GM23338 (cell line): ENCODE measurements around the gene CWC27. TPM values are rescaled to one million over a fixed set of nuclear protein-coding genes. Genes with fewer than 3 reads are reported as not detected.

ENCODE experiments used
- ATAC-seq: fragments of 200-7000 bp; cut with Tn5 transposase; 3 replicates; pipeline ENCODE4 v1.9.1; 2020
- DNase-seq: peaks from one replicate; pipeline ENCODE4 v3.0.0-alpha.2; 2015; ENCODE audit warnings: low spot score
- H2AFZ ChIP-seq: fragments of 200-600 bp; sonication (generic); 2 replicates; pipeline ENCODE4 v1.8.0; 2016; ENCODE audit warnings: antibody characterized with exemption, mild to moderate bottlenecking, moderate library complexity
- H3F3A ChIP-seq: fragments of 200-600 bp; sonication (generic); replicated peaks from 2 replicates; pipeline ENCODE4 v1.8.0; 2017; ENCODE audit warnings: antibody characterized with exemption, mixed run types, low read depth
- H3K27ac ChIP-seq: fragments of 200-600 bp; sonication (generic); 2 replicates; pipeline ENCODE4 v1.6.1; 2016; ENCODE audit warnings: low read depth
- H3K27me3 ChIP-seq: fragments of 200-600 bp; sonication (generic); 2 replicates; pipeline ENCODE4 v1.8.0; 2016; ENCODE audit warnings: mild to moderate bottlenecking, mixed run types, moderate library complexity; ENCODE audit not compliant: insufficient read depth
- H3K36me3 ChIP-seq: fragments of 200-600 bp; sonication (generic); 2 replicates; pipeline ENCODE4 v1.8.0; 2016; ENCODE audit warnings: mild to moderate bottlenecking; ENCODE audit not compliant: insufficient read depth
- H3K4me1 ChIP-seq: fragments of 200-600 bp; sonication (generic); 2 replicates; pipeline ENCODE4 v1.8.0; 2016; ENCODE audit warnings: mild to moderate bottlenecking, moderate library complexity; ENCODE audit not compliant: insufficient read depth
- H3K4me2 ChIP-seq: fragments of 200-600 bp; sonication (generic); 2 replicates; pipeline ENCODE4 v1.7.1; 2017; ENCODE audit warnings: mixed run types
- H3K4me3 ChIP-seq: fragments of 200-600 bp; sonication (generic); 2 replicates; pipeline ENCODE4 v1.6.1; 2016; ENCODE audit warnings: mixed run types
- H3K79me2 ChIP-seq: fragments of 200-600 bp; sonication (generic); replicated peaks from 2 replicates; pipeline ENCODE4 v1.8.0; 2017; ENCODE audit warnings: mild to moderate bottlenecking; ENCODE audit not compliant: insufficient read depth
- H3K9me2 ChIP-seq: fragments of 200-600 bp; sonication (generic); 2 replicates; pipeline ENCODE4 v1.8.0; 2017; ENCODE audit not compliant: insufficient read depth
- H4K20me1 ChIP-seq: fragments of 200-600 bp; sonication (generic); replicated peaks from 2 replicates; pipeline ENCODE4 v1.8.0; 2017; ENCODE audit warnings: mild to moderate bottlenecking; ENCODE audit not compliant: insufficient read depth
- H3K27ac Mint-ChIP-seq: 2 replicates; pipeline ENCODE4 v1.8.0; 2020; ENCODE audit warnings: inconsistent platforms, mild to moderate bottlenecking, moderate library complexity, mixed read lengths
- H3K27me3 Mint-ChIP-seq: 3 replicates; pipeline ENCODE4 v1.8.0; 2022; ENCODE audit warnings: low read depth, mild to moderate bottlenecking, moderate library complexity, mixed read lengths, inconsistent platforms; ENCODE audit not compliant: insufficient read depth, poor library complexity
- H3K36me3 Mint-ChIP-seq: 3 replicates; pipeline ENCODE4 v1.8.0; 2021; ENCODE audit warnings: low read depth, mild to moderate bottlenecking, inconsistent platforms, moderate library complexity, mixed read lengths
- H3K4me1 Mint-ChIP-seq: 3 replicates; pipeline ENCODE4 v1.8.0; 2020; ENCODE audit warnings: mild to moderate bottlenecking, inconsistent platforms, mixed read lengths
- H3K4me3 Mint-ChIP-seq: 3 replicates; pipeline ENCODE4 v1.8.0; 2021; ENCODE audit warnings: moderate library complexity, mild to moderate bottlenecking, inconsistent platforms, mixed read lengths
- H3K9me3 Mint-ChIP-seq: 3 replicates; pipeline ENCODE4 v1.8.0; 2020; ENCODE audit warnings: moderate library complexity, mild to moderate bottlenecking, inconsistent platforms, mixed read lengths
- CREB1 ChIP-seq: fragments of 250-450 bp; sonication (Bioruptor Pico); IDR thresholded peaks from 2 replicates; pipeline ENCODE4 v1.5.0; 2020; ENCODE audit warnings: low read depth, mild to moderate bottlenecking, moderate library complexity
- CTCF ChIP-seq, 2 experiments: fragments of 200-600 bp in 1 of 2; sonication (generic) in 1 of 2; conservative IDR thresholded peaks; 2 replicates each; pipeline versions ENCODE4 v1.5.1 to v1.6.1; 2016 to 2017; ENCODE audit warnings: antibody characterized with exemption in 2 of 2, low read depth in 2 of 2, mild to moderate bottlenecking in 2 of 2, moderate library complexity in 1 of 2
- EZH2 ChIP-seq: fragments of 200-600 bp; sonication (generic); IDR thresholded peaks from one replicate; pipeline ENCODE4 v1.8.0; 2017; ENCODE audit warnings: antibody characterized with exemption, mild to moderate bottlenecking, low read depth; ENCODE audit not compliant: unreplicated experiment
- EZH2phosphoT487 ChIP-seq: fragments of 200-600 bp; sonication (generic); IDR thresholded peaks from one replicate; pipeline ENCODE4 v1.8.1; 2018; ENCODE audit warnings: antibody characterized with exemption; ENCODE audit not compliant: unreplicated experiment
- JUNB ChIP-seq: IDR thresholded peaks from one replicate; pipeline ENCODE4 v1.6.1; 2016; ENCODE audit warnings: antibody characterized with exemption; ENCODE audit not compliant: unreplicated experiment
- NANOG ChIP-seq: IDR thresholded peaks from 2 replicates; pipeline ENCODE4 v1.6.1; 2016; ENCODE audit warnings: antibody characterized with exemption, borderline replicate concordance
- POLR2AphosphoS5 ChIP-seq: IDR thresholded peaks from 2 replicates; pipeline ENCODE4 v1.6.1; 2016; ENCODE audit warnings: antibody characterized with exemption, low read depth
- REST ChIP-seq: IDR thresholded peaks from one replicate; pipeline ENCODE4 v1.6.1; 2018; ENCODE audit warnings: antibody characterized with exemption; ENCODE audit not compliant: unreplicated experiment
- STAT1 ChIP-seq: IDR thresholded peaks from one replicate; pipeline ENCODE4 v1.6.1; 2016; ENCODE audit warnings: antibody characterized with exemption; ENCODE audit not compliant: unreplicated experiment
- ZNF114 ChIP-seq: fragments of 250-450 bp; sonication (Bioruptor Pico); IDR thresholded peaks from 2 replicates; pipeline ENCODE4 v1.5.0; 2020; ENCODE audit warnings: mild to moderate bottlenecking, moderate library complexity
- ZNF331 ChIP-seq: fragments of 250-450 bp; sonication (Bioruptor Pico); IDR thresholded peaks from 2 replicates; pipeline ENCODE4 v1.5.0; 2020; ENCODE audit warnings: low read depth, mild to moderate bottlenecking, moderate library complexity
- polyA plus RNA-seq: library from polyadenylated mRNA; unstranded; fragments of >200 nt; fragmentation: Nextera tagmentation; extraction: Ambion mirVana; gene quantifications from 2 replicates; pipeline ENCODE4 v1.2.1, GENCODE V29; 2016
- total RNA-seq: library from RNA; depleted of rRNA; stranded (reverse); fragments of >200 nt; shearing (Covaris generic); gene quantifications from 2 replicates; pipeline ENCODE4 v1.2.3, GENCODE V29; 2014
- TF ChIP-seq, protein P1 (sequence below): fragments of 250-450 bp; sonication (Bioruptor Pico); IDR thresholded peaks from 2 replicates; pipeline ENCODE4 v1.5.0; 2020; ENCODE audit warnings: mild to moderate bottlenecking, moderate library complexity
- TF ChIP-seq, protein P2 (sequence below): IDR thresholded peaks from 2 replicates; pipeline ENCODE4 v1.6.1; 2016; ENCODE audit warnings: antibody characterized with exemption

Gene CWC27
- total and polyA plus RNA-seq, 2 experiments from 2014 or later: 27.7 to 115 TPM

GRCh38 chr5:65065001-65065511 is 296.3 kb downstream of the CWC27 start:
- Histone ChIP-seq H3K4me2 (no peak overlapping the region), H4K20me1 (no peaks in the 10 kb centered on the region), H2AFZ (no peak overlapping the region), H3F3A (no peaks in the 10 kb centered on the region), H3K27ac (no peak overlapping the region), H3K36me3 (no peaks in the 10 kb centered on the region), H3K4me3 (no peak overlapping the region), H3K9me2 (peaks cover 8% of the 10 kb centered on the region; the same call in 1 of the 2 replicates), H3K79me2 (no peaks in the 10 kb centered on the region), H3K4me1 (0 out of 2 replicates have a peak, but pooled peaks cover 3% of the 10 kb centered on the region), H3K27me3 (no peaks in the 10 kb centered on the region)
- TF ChIP-seq, protein P1, sequence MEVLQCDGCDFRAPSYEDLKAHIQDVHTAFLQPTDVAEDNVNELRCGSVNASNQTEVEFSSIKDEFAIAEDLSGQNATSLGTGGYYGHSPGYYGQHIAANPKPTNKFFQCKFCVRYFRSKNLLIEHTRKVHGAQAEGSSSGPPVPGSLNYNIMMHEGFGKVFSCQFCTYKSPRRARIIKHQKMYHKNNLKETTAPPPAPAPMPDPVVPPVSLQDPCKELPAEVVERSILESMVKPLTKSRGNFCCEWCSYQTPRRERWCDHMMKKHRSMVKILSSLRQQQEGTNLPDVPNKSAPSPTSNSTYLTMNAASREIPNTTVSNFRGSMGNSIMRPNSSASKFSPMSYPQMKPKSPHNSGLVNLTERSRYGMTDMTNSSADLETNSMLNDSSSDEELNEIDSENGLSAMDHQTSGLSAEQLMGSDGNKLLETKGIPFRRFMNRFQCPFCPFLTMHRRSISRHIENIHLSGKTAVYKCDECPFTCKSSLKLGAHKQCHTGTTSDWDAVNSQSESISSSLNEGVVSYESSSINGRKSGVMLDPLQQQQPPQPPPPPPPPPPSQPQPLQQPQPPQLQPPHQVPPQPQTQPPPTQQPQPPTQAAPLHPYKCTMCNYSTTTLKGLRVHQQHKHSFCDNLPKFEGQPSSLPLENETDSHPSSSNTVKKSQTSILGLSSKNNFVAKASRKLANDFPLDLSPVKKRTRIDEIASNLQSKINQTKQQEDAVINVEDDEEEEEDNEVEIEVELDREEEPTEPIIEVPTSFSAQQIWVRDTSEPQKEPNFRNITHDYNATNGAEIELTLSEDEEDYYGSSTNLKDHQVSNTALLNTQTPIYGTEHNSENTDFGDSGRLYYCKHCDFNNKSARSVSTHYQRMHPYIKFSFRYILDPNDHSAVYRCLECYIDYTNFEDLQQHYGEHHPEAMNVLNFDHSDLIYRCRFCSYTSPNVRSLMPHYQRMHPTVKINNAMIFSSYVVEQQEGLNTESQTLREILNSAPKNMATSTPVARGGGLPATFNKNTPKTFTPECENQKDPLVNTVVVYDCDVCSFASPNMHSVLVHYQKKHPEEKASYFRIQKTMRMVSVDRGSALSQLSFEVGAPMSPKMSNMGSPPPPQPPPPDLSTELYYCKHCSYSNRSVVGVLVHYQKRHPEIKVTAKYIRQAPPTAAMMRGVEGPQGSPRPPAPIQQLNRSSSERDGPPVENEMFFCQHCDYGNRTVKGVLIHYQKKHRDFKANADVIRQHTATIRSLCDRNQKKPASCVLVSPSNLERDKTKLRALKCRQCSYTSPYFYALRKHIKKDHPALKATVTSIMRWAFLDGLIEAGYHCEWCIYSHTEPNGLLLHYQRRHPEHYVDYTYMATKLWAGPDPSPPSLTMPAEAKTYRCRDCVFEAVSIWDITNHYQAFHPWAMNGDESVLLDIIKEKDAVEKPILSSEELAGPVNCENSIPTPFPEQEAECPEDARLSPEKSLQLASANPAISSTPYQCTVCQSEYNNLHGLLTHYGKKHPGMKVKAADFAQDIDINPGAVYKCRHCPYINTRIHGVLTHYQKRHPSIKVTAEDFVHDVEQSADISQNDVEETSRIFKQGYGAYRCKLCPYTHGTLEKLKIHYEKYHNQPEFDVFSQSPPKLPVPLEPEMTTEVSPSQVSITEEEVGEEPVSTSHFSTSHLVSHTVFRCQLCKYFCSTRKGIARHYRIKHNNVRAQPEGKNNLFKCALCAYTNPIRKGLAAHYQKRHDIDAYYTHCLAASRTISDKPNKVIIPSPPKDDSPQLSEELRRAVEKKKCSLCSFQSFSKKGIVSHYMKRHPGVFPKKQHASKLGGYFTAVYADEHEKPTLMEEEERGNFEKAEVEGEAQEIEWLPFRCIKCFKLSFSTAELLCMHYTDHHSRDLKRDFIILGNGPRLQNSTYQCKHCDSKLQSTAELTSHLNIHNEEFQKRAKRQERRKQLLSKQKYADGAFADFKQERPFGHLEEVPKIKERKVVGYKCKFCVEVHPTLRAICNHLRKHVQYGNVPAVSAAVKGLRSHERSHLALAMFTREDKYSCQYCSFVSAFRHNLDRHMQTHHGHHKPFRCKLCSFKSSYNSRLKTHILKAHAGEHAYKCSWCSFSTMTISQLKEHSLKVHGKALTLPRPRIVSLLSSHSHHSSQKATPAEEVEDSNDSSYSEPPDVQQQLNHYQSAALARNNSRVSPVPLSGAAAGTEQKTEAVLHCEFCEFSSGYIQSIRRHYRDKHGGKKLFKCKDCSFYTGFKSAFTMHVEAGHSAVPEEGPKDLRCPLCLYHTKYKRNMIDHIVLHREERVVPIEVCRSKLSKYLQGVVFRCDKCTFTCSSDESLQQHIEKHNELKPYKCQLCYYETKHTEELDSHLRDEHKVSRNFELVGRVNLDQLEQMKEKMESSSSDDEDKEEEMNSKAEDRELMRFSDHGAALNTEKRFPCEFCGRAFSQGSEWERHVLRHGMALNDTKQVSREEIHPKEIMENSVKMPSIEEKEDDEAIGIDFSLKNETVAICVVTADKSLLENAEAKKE: no peak
- no peak for TF ChIP-seq NANOG
- TF ChIP-seq ZNF114 (CRISPR knock-in tag): no peak
- TF ChIP-seq ZNF331: no peak
- no peak for TF ChIP-seq STAT1
- TF ChIP-seq EZH2: no peak
- no peak for TF ChIP-seq CTCF (conservative IDR thresholded peaks at IDR 0.05; ENCODE audit: low read depth in 2 of 2)
- no peak for TF ChIP-seq EZH2phosphoT487
- TF ChIP-seq JUNB: no peak
- TF ChIP-seq POLR2AphosphoS5: no peak
- no peak for TF ChIP-seq CREB1 (CRISPR knock-in tag)
- TF ChIP-seq REST: no peak
- TF ChIP-seq, protein P2, sequence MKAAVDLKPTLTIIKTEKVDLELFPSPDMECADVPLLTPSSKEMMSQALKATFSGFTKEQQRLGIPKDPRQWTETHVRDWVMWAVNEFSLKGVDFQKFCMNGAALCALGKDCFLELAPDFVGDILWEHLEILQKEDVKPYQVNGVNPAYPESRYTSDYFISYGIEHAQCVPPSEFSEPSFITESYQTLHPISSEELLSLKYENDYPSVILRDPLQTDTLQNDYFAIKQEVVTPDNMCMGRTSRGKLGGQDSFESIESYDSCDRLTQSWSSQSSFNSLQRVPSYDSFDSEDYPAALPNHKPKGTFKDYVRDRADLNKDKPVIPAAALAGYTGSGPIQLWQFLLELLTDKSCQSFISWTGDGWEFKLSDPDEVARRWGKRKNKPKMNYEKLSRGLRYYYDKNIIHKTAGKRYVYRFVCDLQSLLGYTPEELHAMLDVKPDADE: no peak
- H3K9me3 Mint-ChIP-seq: peaks cover 2% of the 10 kb centered on the region; the same call in 2 of the 3 replicates
- H3K4me3 Mint-ChIP-seq: no peak overlapping the region
- H3K27me3 Mint-ChIP-seq: peaks cover 6% of the 10 kb centered on the region
- H3K36me3 Mint-ChIP-seq: no peaks in the 10 kb centered on the region
- DNase-seq (no peak), ATAC-seq (no peak)
- H3K27ac Mint-ChIP-seq: no peak overlapping the region
- H3K4me1 Mint-ChIP-seq: peaks cover 17% of the 10 kb centered on the region
